NCI-H2081 (cell line): ENCODE results near the gene UGDH.
A peak's percentile ranks its signal among the peaks of the same experiment; 100 is the strongest.
"Not testable (repeated sequence)": the region's sequence is repeated elsewhere in the genome, so short reads cannot be mapped to it uniquely, and the experiment has no call there.

ENCODE experiments used
- DNase-seq, 2 experiments: peaks; one replicate each; lab custom pipeline; 2025; lab: John Stamatoyannopoulos, UW

The UGDH gene

GRCh38 chr4:39527296-39528060 is at the start of gene UGDH:
UGDH (minus strand) TSS chr4:39527439; CDS start chr4:39521512, 5,927 bp downstream.
- DNase-seq: peak; percentile 98 to 99

DNA sequence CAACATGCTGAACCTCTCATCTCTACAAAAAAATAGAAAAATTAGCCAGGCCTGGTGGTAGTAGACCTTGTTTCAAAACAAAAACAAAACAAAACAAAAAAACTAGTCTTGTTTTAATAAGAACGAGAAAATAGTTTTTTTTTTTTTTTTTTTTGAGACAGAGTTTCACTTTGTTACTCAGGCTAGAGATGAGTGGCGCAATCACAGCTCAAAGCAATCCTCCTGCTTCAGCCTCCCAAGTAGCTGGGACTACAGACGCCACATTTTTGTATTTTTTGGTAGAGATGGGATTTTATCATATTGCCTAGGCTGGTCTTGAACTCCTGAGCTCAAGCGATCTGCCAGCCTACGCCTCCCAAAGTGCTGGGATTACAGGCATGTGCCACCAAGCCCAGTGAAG is 47.7 kb upstream of the UGDH start:
- no peak for DNase-seq

- DNase-seq: no peak
Measured at GRCh38 chr4:39571504-39571903, 44.3 kb upstream of the UGDH start.

DNA sequence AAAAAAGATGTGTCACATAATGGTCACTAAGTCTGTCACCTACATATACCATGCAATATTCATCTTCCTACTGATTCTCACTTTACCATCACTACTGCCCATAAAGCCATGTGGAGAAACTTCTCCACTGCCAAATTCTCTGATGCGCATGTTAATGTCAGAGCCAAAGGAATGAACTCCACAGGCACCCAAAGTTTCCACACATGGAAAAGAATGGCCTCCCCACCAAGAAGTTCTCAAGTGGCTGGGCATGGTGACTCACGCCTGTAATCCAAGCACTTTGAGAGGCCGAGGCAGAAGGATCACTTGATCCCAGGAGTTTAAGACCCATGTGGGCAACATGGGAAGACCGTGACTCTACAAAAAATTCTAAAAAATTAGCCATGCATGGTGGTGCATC is 43.8 kb upstream of the UGDH start:
- no peak for DNase-seq

- DNase-seq: no peak
Measured at GRCh38 chr4:39569209-39569608, 42.0 kb upstream of the UGDH start.

- DNase-seq: no peak
Measured at GRCh38 chr4:39568805-39569204, 41.6 kb upstream of the UGDH start.

- DNase-seq: no peak
Measured at GRCh38 chr4:39565878-39566600, 38.8 kb upstream of the UGDH start.

- no peak for DNase-seq
Measured at GRCh38 chr4:39563346-39563847, 36.2 kb upstream of the UGDH start.

GRCh38 chr4:39562792-39563191 is 35.6 kb upstream of the UGDH start:
- DNase-seq: no peak

DNA sequence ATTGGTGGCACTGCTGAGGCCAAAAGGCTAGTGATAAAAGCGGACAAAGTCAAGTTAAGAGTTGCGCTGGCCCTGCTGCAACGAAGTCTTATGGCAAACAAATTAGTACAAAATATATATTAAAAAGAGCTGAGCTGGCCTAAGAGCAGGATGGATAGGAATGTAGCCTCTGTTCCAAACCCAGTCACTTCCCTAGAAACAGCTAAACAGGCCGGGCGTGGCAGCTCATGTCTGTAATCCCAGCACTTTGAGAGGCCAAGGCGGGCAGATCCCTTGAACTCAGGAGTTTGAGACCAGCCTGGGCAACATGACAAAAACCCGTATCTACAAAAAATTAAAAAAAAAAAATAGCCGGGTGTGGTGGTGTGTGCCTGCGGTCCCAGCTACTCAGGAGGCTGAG is 32.4 kb upstream of the UGDH start:
- DNase-seq: no peak

DNA sequence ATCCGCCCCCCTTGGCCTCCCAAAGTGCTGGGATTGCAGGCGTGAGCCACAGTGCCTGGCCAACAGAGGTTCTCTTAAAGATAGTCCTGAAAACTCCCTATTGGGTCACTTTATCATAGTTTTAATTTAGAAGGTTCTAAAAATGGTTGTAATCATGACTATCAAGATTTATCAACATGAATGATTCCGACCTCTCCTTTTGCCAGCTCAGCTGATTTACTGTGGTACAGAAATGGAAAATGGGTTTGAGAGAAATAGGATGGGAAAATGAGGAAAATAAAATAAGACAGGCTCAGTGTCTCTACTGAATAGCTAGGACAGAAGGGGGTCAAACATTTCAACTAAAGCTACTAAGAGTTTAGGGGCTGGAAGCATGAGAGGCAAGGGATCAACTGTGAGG is 28.2 kb upstream of the UGDH start:
- DNase-seq: no peak

- DNase-seq: no peak
Measured at GRCh38 chr4:39548425-39549067, 21.3 kb upstream of the UGDH start.

GRCh38 chr4:39544580-39545315 is 17.5 kb upstream of the UGDH start:
- DNase-seq: peak in 1 of 2 experiments; percentile 70

DNA sequence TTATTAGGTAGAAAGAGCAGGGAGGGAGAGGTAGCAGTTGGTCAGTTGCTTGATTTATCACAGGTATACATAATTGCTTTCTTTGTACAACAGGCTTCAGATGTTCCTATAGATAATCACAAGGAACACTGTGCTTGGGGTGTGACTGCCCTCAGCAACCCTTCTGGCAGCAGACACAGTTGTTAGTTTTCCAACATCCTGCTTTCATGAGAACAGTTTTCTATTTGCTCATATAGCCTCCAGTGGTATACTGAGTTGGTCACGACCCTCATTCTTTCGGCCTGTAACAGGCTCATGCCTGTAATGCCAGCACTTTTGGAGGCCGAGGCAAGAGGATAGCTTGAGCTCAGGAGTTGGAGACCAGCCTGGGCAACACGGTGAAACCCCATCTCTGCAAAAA is 16.8 kb upstream of the UGDH start:
- not testable (repeated sequence) for DNase-seq

- DNase-seq: no peak
Measured at GRCh38 chr4:39543034-39543433, 15.8 kb upstream of the UGDH start.

DNA sequence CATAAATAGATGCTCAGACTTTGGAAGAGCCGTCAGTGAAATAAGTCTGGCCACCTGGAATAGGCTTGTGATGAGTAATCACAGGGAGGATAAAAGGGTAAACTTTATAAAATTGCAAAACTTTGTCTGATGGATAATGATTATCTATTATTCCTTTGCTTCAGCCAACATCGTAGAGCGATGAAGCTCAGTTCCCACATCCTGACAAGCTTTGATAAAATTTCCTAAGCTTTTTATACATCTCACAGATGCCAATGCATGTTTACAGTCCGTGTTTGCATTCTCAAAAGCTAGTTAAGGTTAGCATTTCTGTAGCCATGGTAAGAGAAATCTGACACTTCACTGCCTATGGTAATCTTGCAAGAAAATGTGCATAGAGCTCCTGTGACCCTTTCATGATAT is 15.4 kb upstream of the UGDH start:
- DNase-seq: no peak

DNA sequence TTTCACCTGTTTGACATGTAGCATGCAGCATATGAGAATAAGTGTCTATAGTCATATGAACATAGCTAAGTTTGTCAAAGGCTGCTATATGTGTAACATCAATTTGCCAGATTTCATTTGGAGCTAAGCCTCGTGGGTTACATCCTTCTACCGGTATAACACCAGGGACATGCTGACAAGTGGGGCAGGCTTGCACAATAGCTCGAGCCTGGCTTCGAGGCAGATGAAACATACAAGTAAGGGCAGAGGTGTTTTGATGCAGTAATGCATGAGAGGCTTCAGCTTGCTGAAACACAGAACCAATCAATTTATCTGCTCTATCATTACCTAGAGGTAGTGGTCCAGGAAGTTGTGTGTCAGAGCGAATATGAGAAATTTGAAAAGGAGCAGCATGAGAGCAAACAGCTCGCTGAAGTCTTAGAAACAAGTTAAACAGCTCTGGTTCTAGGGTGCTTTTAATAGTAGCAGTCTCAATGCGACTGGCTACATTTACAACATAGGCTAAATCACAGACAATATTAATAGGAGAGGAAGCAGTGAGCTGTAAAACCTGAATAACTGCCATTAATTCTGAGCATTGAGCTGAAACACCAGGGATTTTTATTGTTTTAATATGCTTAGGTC is 14.9 kb upstream of the UGDH start:
- DNase-seq: no peak

GRCh38 chr4:39539089-39539611 is 11.9 kb upstream of the UGDH start:
- no peak for DNase-seq

DNA sequence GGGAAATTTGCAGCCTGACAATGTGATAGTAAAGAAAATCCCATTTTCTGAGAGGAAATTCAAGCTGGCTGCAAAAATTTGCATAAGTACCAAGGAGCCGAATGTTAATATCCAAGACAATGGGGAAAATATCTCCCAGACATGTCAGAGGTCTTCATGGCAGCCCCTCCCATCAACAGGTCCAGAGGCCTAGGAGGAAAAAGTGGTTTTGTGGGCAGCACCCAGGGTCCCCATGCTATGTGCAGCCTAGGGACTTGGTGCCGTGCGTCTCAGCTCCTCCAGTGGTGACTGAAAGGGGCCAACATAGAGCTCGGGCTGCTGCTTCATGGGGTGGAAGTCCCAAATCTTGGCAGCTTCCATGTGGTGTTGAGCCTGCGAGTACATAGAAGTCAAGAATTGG is 6.3 kb upstream of the UGDH start:
- DNase-seq: no peak

- DNase-seq: not testable (repeated sequence)
Measured at GRCh38 chr4:39532237-39532636, 5.0 kb upstream of the UGDH start.

DNA sequence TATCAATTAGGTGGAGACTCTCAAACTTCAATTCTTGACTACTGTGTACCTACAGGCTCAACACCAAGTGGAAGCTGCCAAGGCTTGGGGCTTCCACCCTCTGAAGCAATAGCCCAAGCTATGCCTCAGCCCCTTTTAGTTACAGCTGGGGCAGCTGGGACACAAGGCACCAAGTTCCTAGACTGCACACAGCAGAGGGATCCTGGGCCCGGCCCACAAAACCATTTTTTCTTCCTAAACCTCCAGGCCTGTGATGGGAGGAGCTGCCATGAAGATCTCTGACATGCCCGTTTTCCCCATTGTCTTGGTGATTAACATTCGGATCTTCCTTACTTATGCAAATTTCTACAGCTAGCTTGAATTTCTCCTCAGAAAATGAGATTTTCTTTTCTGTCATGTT is 3.4 kb upstream of the UGDH start:
- no peak for DNase-seq
